HUES64 (cell line): Measurements from ENCODE around the gene SERINC1.

Experiments
- H3K27ac ChIP-seq: 2 replicates; pipeline ENCODE4 v1.7.0; 2013; ENCODE audit warnings: low read depth, low read length, inconsistent platforms
- H3K27me3 ChIP-seq: 2 replicates; pipeline ENCODE4 v1.6.1; 2013; ENCODE audit warnings: mild to moderate bottlenecking, low read length; ENCODE audit not compliant: insufficient read depth
- H3K36me3 ChIP-seq: 2 replicates; pipeline ENCODE4 v1.6.1; 2013; ENCODE audit warnings: mild to moderate bottlenecking, low read length; ENCODE audit not compliant: insufficient read depth
- H3K4me1 ChIP-seq: 2 replicates; pipeline ENCODE4 v1.6.1; 2013; ENCODE audit warnings: mild to moderate bottlenecking, low read length, moderate library complexity; ENCODE audit not compliant: insufficient read depth
- H3K4me3 ChIP-seq: 2 replicates; pipeline ENCODE4 v1.5.1; 2013; ENCODE audit warnings: mild to moderate bottlenecking, low read length, moderate library complexity
- H3K9ac ChIP-seq: 2 replicates; pipeline ENCODE4 v1.6.1; 2013; ENCODE audit warnings: mild to moderate bottlenecking, low read depth, low read length
- H3K9me3 ChIP-seq: 2 replicates; pipeline ENCODE4 v1.6.1; 2013; ENCODE audit warnings: low read depth, low read length; ENCODE audit not compliant: insufficient read depth
- WGBS: fragments of 150-250, 120-280 bp; methylation state at CpG from one replicate; pipeline ENCODE4 v1.1.7; 2013; ENCODE audit warnings: missing lambda C conversion rate; 5-methylcytosine and 5-hydroxymethylcytosine counted together

Gene SERINC1

GRCh38 chr6:122432816-122433215 is 38.8 kb downstream of the SERINC1 start:
- H3K36me3 ChIP-seq: peaks cover 69% of the 10 kb centered on the region
- H3K27ac ChIP-seq: no peak overlapping the region
- no peaks in the 10 kb centered on the region for H3K27me3 ChIP-seq
- H3K9me3 ChIP-seq: peaks cover 3% of the 10 kb centered on the region; the same call in 1 of the 2 replicates
- no peak overlapping the region for H3K4me3 ChIP-seq
- 98% methylated on average over 2 of the region's 3 CpGs for WGBS
- H3K4me1 ChIP-seq: no peaks in the 10 kb centered on the region
- no peak overlapping the region for H3K9ac ChIP-seq

GRCh38 chr6:122431780-122432179 is 39.8 kb downstream of the SERINC1 start:
- no peak overlapping the region for H3K4me3 ChIP-seq
- H3K4me1 ChIP-seq: no peaks in the 10 kb centered on the region
- WGBS: 96% methylated on average over 4 of the region's 4 CpGs
- H3K36me3 ChIP-seq: peaks cover 69% of the 10 kb centered on the region
- no peaks in the 10 kb centered on the region for H3K27me3 ChIP-seq
- no peak overlapping the region for H3K27ac ChIP-seq
- no peaks in the 10 kb centered on the region for H3K9me3 ChIP-seq
- H3K9ac ChIP-seq: no peak overlapping the region

GRCh38 chr6:122429323-122429722 is 42.3 kb downstream of the SERINC1 start:
- Histone ChIP-seq H3K27ac (no peak overlapping the region), H3K36me3 (peaks cover 82% of the 10 kb centered on the region), H3K27me3 (no peaks in the 10 kb centered on the region), H3K4me3 (no peak overlapping the region), H3K9me3 (no peaks in the 10 kb centered on the region), H3K4me1 (no peaks in the 10 kb centered on the region), H3K9ac (no peak overlapping the region)

GRCh38 chr6:122428781-122429180 is 42.8 kb downstream of the SERINC1 start:
- no CpG with 5 or more reads among the region's 1 CpG for WGBS
- no peak overlapping the region for H3K9ac ChIP-seq
- H3K27me3 ChIP-seq: no peaks in the 10 kb centered on the region
- no peak overlapping the region for H3K27ac ChIP-seq
- no peak overlapping the region for H3K4me3 ChIP-seq
- H3K4me1 ChIP-seq: no peaks in the 10 kb centered on the region
- peaks cover 85% of the 10 kb centered on the region for H3K36me3 ChIP-seq
- no peaks in the 10 kb centered on the region for H3K9me3 ChIP-seq

- Histone ChIP-seq H3K4me3 (no peak overlapping the region), H3K9me3 (no peaks in the 10 kb centered on the region), H3K9ac (no peak overlapping the region), H3K36me3 (peaks cover 88% of the 10 kb centered on the region), H3K4me1 (no peaks in the 10 kb centered on the region), H3K27ac (no peak overlapping the region), H3K27me3 (no peaks in the 10 kb centered on the region)
- WGBS: 86% methylated on average over 3 of the region's 3 CpGs
These were observed 45.0 kb downstream of the SERINC1 start for GRCh38 chr6:122426597-122426996.

GRCh38 chr6:122423734-122424133 is 47.9 kb downstream of the SERINC1 start:
- H3K4me3 ChIP-seq: no peak overlapping the region
- WGBS: no CpG with 5 or more reads among the region's 1 CpG
- no peak overlapping the region for H3K27ac ChIP-seq
- H3K9me3 ChIP-seq: no peaks in the 10 kb centered on the region
- no peaks in the 10 kb centered on the region for H3K4me1 ChIP-seq
- no peak overlapping the region for H3K9ac ChIP-seq
- H3K36me3 ChIP-seq: peaks cover 96% of the 10 kb centered on the region
- no peaks in the 10 kb centered on the region for H3K27me3 ChIP-seq

GRCh38 chr6:122422614-122423267 is 48.9 kb downstream of the SERINC1 start:
- Histone ChIP-seq H3K4me3 (no peak overlapping the region), H3K4me1 (no peaks in the 10 kb centered on the region), H3K36me3 (peaks cover 96% of the 10 kb centered on the region), H3K9me3 (no peaks in the 10 kb centered on the region), H3K9ac (no peak overlapping the region), H3K27me3 (no peaks in the 10 kb centered on the region), H3K27ac (no peak overlapping the region)
- 90% methylated on average over 1 of the region's 1 CpG for WGBS

- Histone ChIP-seq H3K27ac (no peak overlapping the region), H3K9me3 (no peaks in the 10 kb centered on the region), H3K4me3 (no peak overlapping the region), H3K9ac (no peak overlapping the region), H3K4me1 (no peaks in the 10 kb centered on the region), H3K27me3 (no peaks in the 10 kb centered on the region), H3K36me3 (peaks cover 96% of the 10 kb centered on the region)
- 98% methylated on average over 2 of the region's 2 CpGs for WGBS
These were observed 49.6 kb downstream of the SERINC1 start for GRCh38 chr6:122422003-122422402.

GRCh38 chr6:122416825-122417224 is 54.8 kb downstream of the SERINC1 start:
- no peak overlapping the region for H3K9ac ChIP-seq
- H3K4me3 ChIP-seq: no peak overlapping the region
- H3K27me3 ChIP-seq: no peaks in the 10 kb centered on the region
- no peaks in the 10 kb centered on the region for H3K4me1 ChIP-seq
- 92% methylated on average over 1 of the region's 1 CpG for WGBS
- no peak overlapping the region for H3K27ac ChIP-seq
- H3K36me3 ChIP-seq: peaks cover 92% of the 10 kb centered on the region
- no peaks in the 10 kb centered on the region for H3K9me3 ChIP-seq

- H3K4me1 ChIP-seq: peaks cover 3% of the 10 kb centered on the region; the same call in 1 of the 2 replicates
- no peak overlapping the region for H3K4me3 ChIP-seq
- peaks cover 48% of the 10 kb centered on the region for H3K36me3 ChIP-seq
- no peaks in the 10 kb centered on the region for H3K27me3 ChIP-seq
- H3K9ac ChIP-seq: no peak overlapping the region
- H3K9me3 ChIP-seq: no peaks in the 10 kb centered on the region
- H3K27ac ChIP-seq: no peak overlapping the region
These were observed 59.6 kb downstream of the SERINC1 start for GRCh38 chr6:122412001-122412400.

GRCh38 chr6:122408702-122409458 is 62.7 kb downstream of the SERINC1 start:
- H3K9ac ChIP-seq: no peak overlapping the region
- no peaks in the 10 kb centered on the region for H3K27me3 ChIP-seq
- H3K9me3 ChIP-seq: no peaks in the 10 kb centered on the region
- H3K4me1 ChIP-seq: peaks cover 12% of the 10 kb centered on the region
- H3K36me3 ChIP-seq: peaks cover 20% of the 10 kb centered on the region
- H3K27ac ChIP-seq: no peak overlapping the region
- H3K4me3 ChIP-seq: no peak overlapping the region
- WGBS: 88% methylated on average over 6 of the region's 6 CpGs
